Measurements from ENCODE around the gene ATP6AP1.

DNA sequence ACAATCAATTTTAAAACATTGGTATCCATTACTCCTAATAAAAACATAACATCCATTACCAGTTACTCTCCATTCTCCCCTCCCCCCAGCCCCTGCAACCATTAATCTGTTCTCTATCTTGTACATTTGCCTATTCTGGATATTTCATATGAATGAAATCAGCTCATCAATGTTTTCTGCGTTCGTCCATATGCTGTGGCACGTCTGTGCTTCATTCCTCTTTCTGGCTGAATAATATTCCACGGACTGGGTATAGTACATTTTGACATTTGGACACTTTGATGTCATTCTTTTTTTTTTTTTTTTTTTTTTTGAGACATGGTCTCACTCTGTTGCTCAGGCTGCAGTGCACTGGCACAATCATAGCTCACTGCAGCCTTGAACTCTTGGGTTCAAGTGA is 24.6 kb upstream of the ATP6AP1 start:
- TF ChIP-seq, protein P1, sequence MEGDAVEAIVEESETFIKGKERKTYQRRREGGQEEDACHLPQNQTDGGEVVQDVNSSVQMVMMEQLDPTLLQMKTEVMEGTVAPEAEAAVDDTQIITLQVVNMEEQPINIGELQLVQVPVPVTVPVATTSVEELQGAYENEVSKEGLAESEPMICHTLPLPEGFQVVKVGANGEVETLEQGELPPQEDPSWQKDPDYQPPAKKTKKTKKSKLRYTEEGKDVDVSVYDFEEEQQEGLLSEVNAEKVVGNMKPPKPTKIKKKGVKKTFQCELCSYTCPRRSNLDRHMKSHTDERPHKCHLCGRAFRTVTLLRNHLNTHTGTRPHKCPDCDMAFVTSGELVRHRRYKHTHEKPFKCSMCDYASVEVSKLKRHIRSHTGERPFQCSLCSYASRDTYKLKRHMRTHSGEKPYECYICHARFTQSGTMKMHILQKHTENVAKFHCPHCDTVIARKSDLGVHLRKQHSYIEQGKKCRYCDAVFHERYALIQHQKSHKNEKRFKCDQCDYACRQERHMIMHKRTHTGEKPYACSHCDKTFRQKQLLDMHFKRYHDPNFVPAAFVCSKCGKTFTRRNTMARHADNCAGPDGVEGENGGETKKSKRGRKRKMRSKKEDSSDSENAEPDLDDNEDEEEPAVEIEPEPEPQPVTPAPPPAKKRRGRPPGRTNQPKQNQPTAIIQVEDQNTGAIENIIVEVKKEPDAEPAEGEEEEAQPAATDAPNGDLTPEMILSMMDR (IDR thresholded peaks at IDR 0.05): no peak
- TF ChIP-seq POLR2A (IDR thresholded peaks at IDR 0.05): no peak
